MCF 10A (cell line): ENCODE measurements around the gene GHRL. TPM values are rescaled to one million over a fixed set of nuclear protein-coding genes. Genes with fewer than 3 reads are reported as not detected.
A peak's percentile ranks its signal among the peaks of the same experiment; 100 is the strongest.

Source experiments
- BruUV-seq: library from RNA; stranded (reverse); fragments of 400-500 nt; replicated peaks from 2 replicates; lab custom pipeline; 2021; lab: Mats Ljungman, UMichigan
- CTCF ChIA-PET: fragments of 300-600 bp; sonication (Branson Sonifier 250); formaldehyde crosslinking; extraction: SDS; loops from one replicate; lab custom pipeline; 2021; ENCODE audit warnings: antibody characterized with exemption, inconsistent platforms; lab: Yijun Ruan, JAX
- POLR2A ChIA-PET: fragments of 300-600, 350-650 bp; sonication (Branson Sonifier 250); formaldehyde crosslinking; extraction: SDS; loops from one replicate; lab custom pipeline; 2020; ENCODE audit warnings: antibody characterized with exemption, inconsistent platforms; lab: Yijun Ruan, JAX
- DNase-seq: peaks from one replicate; pipeline ENCODE4 v3.0.0-alpha.2; 2018; ENCODE audit not compliant: unreplicated experiment
- H3K27ac Mint-ChIP-seq: one replicate; pipeline ENCODE4 v1.8.0; 2022; ENCODE audit warnings: mild to moderate bottlenecking, low read depth, mixed read lengths; ENCODE audit not compliant: unreplicated experiment
- H3K27me3 Mint-ChIP-seq: one replicate; pipeline ENCODE4 v1.8.0; 2022; ENCODE audit warnings: mixed read lengths; ENCODE audit not compliant: insufficient read depth, unreplicated experiment
- H3K36me3 Mint-ChIP-seq: one replicate; pipeline ENCODE4 v1.8.0; 2022; ENCODE audit warnings: mild to moderate bottlenecking, moderate library complexity, mixed read lengths; ENCODE audit not compliant: insufficient read depth, unreplicated experiment
- H3K4me1 Mint-ChIP-seq: one replicate; pipeline ENCODE4 v1.8.0; 2022; ENCODE audit warnings: mixed read lengths; ENCODE audit not compliant: insufficient read depth, unreplicated experiment
- H3K4me3 Mint-ChIP-seq: one replicate; pipeline ENCODE4 v1.8.0; 2022; ENCODE audit warnings: mild to moderate bottlenecking, moderate library complexity, mixed read lengths; ENCODE audit not compliant: unreplicated experiment
- H3K9me3 Mint-ChIP-seq: one replicate; pipeline ENCODE4 v1.8.0; 2022; ENCODE audit warnings: mixed read lengths; ENCODE audit not compliant: unreplicated experiment
- intact Hi-C: fragments of 100-400 bp; cut with micrococcal nuclease; formaldehyde crosslinking; loops from 2 replicates; pipeline ENCODE4 v1.14.1; 2022
- total RNA-seq: library from RNA; stranded (reverse); gene quantifications from 2 replicates; pipeline ENCODE4 v1.2.3, GENCODE V29; 2022
- TF ChIP-seq, protein P1 (sequence below): fragments of 200-600 bp; IDR thresholded peaks from one replicate; pipeline ENCODE4 v1.8.0; 2022; ENCODE audit warnings: antibody characterized with exemption, mild to moderate bottlenecking; ENCODE audit not compliant: unreplicated experiment

The GHRL gene
- total RNA-seq, 1 experiment from 2014 or later: not detected

DNA sequence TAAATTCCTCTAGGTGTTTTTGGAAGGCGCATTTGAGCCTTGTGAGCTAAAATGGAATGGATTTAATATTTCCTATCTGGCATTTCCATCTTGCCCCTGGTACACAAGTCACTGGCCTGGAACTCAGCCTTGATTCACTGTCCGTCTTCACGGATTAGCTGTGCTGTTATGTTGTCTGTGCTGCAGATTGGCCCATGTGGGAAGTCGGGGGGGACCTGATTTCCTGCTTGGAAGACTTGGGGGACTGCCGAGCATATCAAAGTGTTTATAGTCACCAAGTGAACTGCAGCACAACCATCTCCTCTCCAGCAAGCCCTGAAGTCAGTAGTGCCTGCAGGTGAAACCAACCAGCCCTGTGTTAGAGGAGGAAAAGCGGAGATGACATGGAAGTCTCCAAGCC is 12.2 kb downstream of the GHRL start:
- ChIA-PET CTCF (interaction anchor here (0.7 to 0.9 kb wide), 2 partner anchors 28 to 489 kb away, joined by 3 to 4 read pairs; no protein-coding TSS in a partner anchor), POLR2A (interaction anchor here (0.6 to 0.9 kb wide), 2 partner anchors 32 to 418 kb away, joined by 3 read pairs; partner anchors contain the start of gene TATDN2)
- Mint-ChIP-seq H3K27me3 (no peaks in the 10 kb centered on the region), H3K36me3 (peaks cover 74% of the 10 kb centered on the region), H3K4me3 (no peak overlapping the region), H3K4me1 (no peaks in the 10 kb centered on the region), H3K9me3 (no peaks in the 10 kb centered on the region), H3K27ac (no peak overlapping the region)
- intact Hi-C loops: loop anchor here (10.0 kb wide), 1 partner anchor 436 kb away; the partner anchor contains the start of gene RPUSD3
- no peak for DNase-seq
- BruUV-seq: no TSS peak
- TF ChIP-seq, protein P1, sequence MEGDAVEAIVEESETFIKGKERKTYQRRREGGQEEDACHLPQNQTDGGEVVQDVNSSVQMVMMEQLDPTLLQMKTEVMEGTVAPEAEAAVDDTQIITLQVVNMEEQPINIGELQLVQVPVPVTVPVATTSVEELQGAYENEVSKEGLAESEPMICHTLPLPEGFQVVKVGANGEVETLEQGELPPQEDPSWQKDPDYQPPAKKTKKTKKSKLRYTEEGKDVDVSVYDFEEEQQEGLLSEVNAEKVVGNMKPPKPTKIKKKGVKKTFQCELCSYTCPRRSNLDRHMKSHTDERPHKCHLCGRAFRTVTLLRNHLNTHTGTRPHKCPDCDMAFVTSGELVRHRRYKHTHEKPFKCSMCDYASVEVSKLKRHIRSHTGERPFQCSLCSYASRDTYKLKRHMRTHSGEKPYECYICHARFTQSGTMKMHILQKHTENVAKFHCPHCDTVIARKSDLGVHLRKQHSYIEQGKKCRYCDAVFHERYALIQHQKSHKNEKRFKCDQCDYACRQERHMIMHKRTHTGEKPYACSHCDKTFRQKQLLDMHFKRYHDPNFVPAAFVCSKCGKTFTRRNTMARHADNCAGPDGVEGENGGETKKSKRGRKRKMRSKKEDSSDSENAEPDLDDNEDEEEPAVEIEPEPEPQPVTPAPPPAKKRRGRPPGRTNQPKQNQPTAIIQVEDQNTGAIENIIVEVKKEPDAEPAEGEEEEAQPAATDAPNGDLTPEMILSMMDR: no peak

- H3K27ac Mint-ChIP-seq: no peak overlapping the region
- H3K27me3 Mint-ChIP-seq: no peaks in the 10 kb centered on the region
- DNase-seq: no peak
- H3K9me3 Mint-ChIP-seq: no peaks in the 10 kb centered on the region
- CTCF ChIA-PET: interaction anchor here (0.9 to 1.2 kb wide), 2 partner anchors 347 to 489 kb away, joined by 3 read pairs; no protein-coding TSS in a partner anchor
- no peak overlapping the region for H3K4me3 Mint-ChIP-seq
- POLR2A ChIA-PET: interaction anchor here (0.9 kb wide), 1 partner anchor 32 kb away, joined by 3 read pairs; the partner anchor contains the start of gene TATDN2
- H3K4me1 Mint-ChIP-seq: no peaks in the 10 kb centered on the region
- intact Hi-C loops: loop anchor here (10.0 kb wide), 1 partner anchor 435 kb away; the partner anchor contains the start of gene RPUSD3
- peaks cover 76% of the 10 kb centered on the region for H3K36me3 Mint-ChIP-seq
- TF ChIP-seq, protein P1: no peak
- BruUV-seq: no TSS peak
Measured at GRCh38 chr3:10280177-10280529, 12.6 kb downstream of the GHRL start.

GRCh38 chr3:10279384-10280176 is 13.2 kb downstream of the GHRL start:
- H3K9me3 Mint-ChIP-seq: no peaks in the 10 kb centered on the region
- H3K36me3 Mint-ChIP-seq: peaks cover 72% of the 10 kb centered on the region
- BruUV-seq: TSS peak; percentile 29
- POLR2A ChIA-PET: no interaction called here
- intact Hi-C loops: loop anchor here (10.0 kb wide), 1 partner anchor 435 kb away; the partner anchor contains the start of gene RPUSD3
- no peaks in the 10 kb centered on the region for H3K4me1 Mint-ChIP-seq
- DNase-seq: no peak
- TF ChIP-seq, protein P1: no peak
- H3K4me3 Mint-ChIP-seq: no peak overlapping the region
- CTCF ChIA-PET: interaction anchor here (0.9 to 1.2 kb wide), 2 partner anchors 347 to 488 kb away, joined by 3 read pairs; no protein-coding TSS in a partner anchor
- no peaks in the 10 kb centered on the region for H3K27me3 Mint-ChIP-seq
- H3K27ac Mint-ChIP-seq: no peak overlapping the region

- no peaks in the 10 kb centered on the region for H3K9me3 Mint-ChIP-seq
- no peak for DNase-seq
- peaks cover 8% of the 10 kb centered on the region for H3K4me1 Mint-ChIP-seq
- H3K27ac Mint-ChIP-seq: no peak overlapping the region
- intact Hi-C loops: no loop called here
- BruUV-seq: no TSS peak
- ChIA-PET CTCF (no interaction called here), POLR2A (interaction anchor here (0.5 kb wide), 1 partner anchor 9 kb away, joined by 3 read pairs; no protein-coding TSS in a partner anchor)
- TF ChIP-seq, protein P1: no peak
- H3K36me3 Mint-ChIP-seq: peaks cover 66% of the 10 kb centered on the region
- no peaks in the 10 kb centered on the region for H3K27me3 Mint-ChIP-seq
- H3K4me3 Mint-ChIP-seq: no peak overlapping the region
Measured at GRCh38 chr3:10278501-10278900, 14.2 kb downstream of the GHRL start.
